ENCODE measurements around the gene WDFY4. TPM values are rescaled to one million over a fixed set of nuclear protein-coding genes. Genes with fewer than 3 reads are reported as not detected.

WDFY4 gene
- total and polyA plus RNA-seq, 2 of the 4 experiments (the other 2 are of a cell fraction), result not detected

GRCh38 chr10:48733329-48733728 lies 48.7 kb downstream of the WDFY4 start:
- no peak overlapping the region for H3K4me2 ChIP-seq (ENCODE audit: low read depth, low read length)
- DNase-seq (no peak), ATAC-seq (ENCODE audit: low read depth) (no peak)
- no peaks in the 10 kb centered on the region for H3K36me3 ChIP-seq (ENCODE audit: control insufficient read depth, insufficient read depth, low read length)
- no peaks in the 10 kb centered on the region for H3K9me1 ChIP-seq (ENCODE audit: insufficient read depth, low read length)
- POLR2A ChIA-PET (ENCODE audit: unreplicated experiment), result no interaction called here
- H2AK9ac ChIP-seq (replicated peaks; ENCODE audit: low read depth, low read length, poor library complexity), result no peak overlapping the region
- intact Hi-C loops (cut with micrococcal nuclease), result no loop called here
- no peaks in the 10 kb centered on the region for H4K20me1 ChIP-seq (ENCODE audit: insufficient read depth, low read length)
- H2BK5ac ChIP-seq (ENCODE audit: low read depth, low read length, poor library complexity, severe bottlenecking), result no peak overlapping the region
- H3K9ac ChIP-seq (ENCODE audit: low read depth, low read length), result no peak overlapping the region
- no peak overlapping the region for H3K14ac ChIP-seq (replicated peaks; ENCODE audit: low read depth, low read length)
- BruUV-seq (replicated peaks), result no TSS peak
- H2BK120ac ChIP-seq (ENCODE audit: low read depth, low read length), result no peak overlapping the region
- H4K8ac ChIP-seq (ENCODE audit: low read depth in 2 of 2, low read length in 2 of 2), result no peak overlapping the region
- H3K27me3 ChIP-seq (ENCODE audit: control insufficient read depth, insufficient read depth, low read length), result peaks cover 5% of the 10 kb centered on the region
- no peak overlapping the region for H3K56ac ChIP-seq (ENCODE audit: extremely low read depth, insufficient read depth, low read length)
- no peak overlapping the region for H3K27ac ChIP-seq (ENCODE audit: insufficient read depth, low read length)
- no peak overlapping the region for H2AK5ac ChIP-seq (ENCODE audit: low read depth, low read length)
- no peak overlapping the region for H3K4me3 ChIP-seq (ENCODE audit: insufficient read depth, low read depth, low read length)
- H2BK20ac ChIP-seq (ENCODE audit: low read depth, low read length), result no peak overlapping the region
- no peak for TF ChIP-seq BHLHE40 (IDR thresholded peaks at IDR 0.05; ENCODE audit: low read depth, low read length)
- TF ChIP-seq, protein P1, sequence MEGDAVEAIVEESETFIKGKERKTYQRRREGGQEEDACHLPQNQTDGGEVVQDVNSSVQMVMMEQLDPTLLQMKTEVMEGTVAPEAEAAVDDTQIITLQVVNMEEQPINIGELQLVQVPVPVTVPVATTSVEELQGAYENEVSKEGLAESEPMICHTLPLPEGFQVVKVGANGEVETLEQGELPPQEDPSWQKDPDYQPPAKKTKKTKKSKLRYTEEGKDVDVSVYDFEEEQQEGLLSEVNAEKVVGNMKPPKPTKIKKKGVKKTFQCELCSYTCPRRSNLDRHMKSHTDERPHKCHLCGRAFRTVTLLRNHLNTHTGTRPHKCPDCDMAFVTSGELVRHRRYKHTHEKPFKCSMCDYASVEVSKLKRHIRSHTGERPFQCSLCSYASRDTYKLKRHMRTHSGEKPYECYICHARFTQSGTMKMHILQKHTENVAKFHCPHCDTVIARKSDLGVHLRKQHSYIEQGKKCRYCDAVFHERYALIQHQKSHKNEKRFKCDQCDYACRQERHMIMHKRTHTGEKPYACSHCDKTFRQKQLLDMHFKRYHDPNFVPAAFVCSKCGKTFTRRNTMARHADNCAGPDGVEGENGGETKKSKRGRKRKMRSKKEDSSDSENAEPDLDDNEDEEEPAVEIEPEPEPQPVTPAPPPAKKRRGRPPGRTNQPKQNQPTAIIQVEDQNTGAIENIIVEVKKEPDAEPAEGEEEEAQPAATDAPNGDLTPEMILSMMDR (conservative IDR thresholded peaks at IDR 0.05; ENCODE audit: low read depth, low read length), result no peak
- CTCF ChIA-PET, result no interaction called here
- no peaks in the 10 kb centered on the region for H3K9me3 ChIP-seq (ENCODE audit: control insufficient read depth, insufficient read depth, low read length)
- no CpG with 5 or more reads among the region's 1 CpG for WGBS, 2 experiments (ENCODE audit: extremely low coverage in 2 of 2, insufficient read length in 1 of 2)
- in situ Hi-C loops (cut with MboI; ENCODE audit: low sequenced_read_pairs), result no loop called here
- H2BK15ac ChIP-seq (ENCODE audit: low read depth, low read length), result no peak overlapping the region
- dilution Hi-C loops (cut with HindIII; ENCODE audit: low sequenced_read_pairs, unreplicated experiment), result no loop called here
- no peaks in the 10 kb centered on the region for H3K79me1 ChIP-seq (ENCODE audit: low read depth in 1 of 2, low read length in 2 of 2)
- no peak overlapping the region for H2AFZ ChIP-seq (replicated peaks; ENCODE audit: low read length, poor library complexity)
- H4K91ac ChIP-seq (ENCODE audit: insufficient read depth, low read depth, low read length), result no peak overlapping the region
- H3K18ac ChIP-seq (ENCODE audit: low read depth, low read length), result no peak overlapping the region
- H3K4ac ChIP-seq (ENCODE audit: low read depth, low read length), result no peak overlapping the region
- H4K5ac ChIP-seq (ENCODE audit: low read depth, low read length), result no peak overlapping the region
- H3K4me1 ChIP-seq (ENCODE audit: control insufficient read depth, insufficient read depth, low read length), result no peaks in the 10 kb centered on the region
- no peak overlapping the region for H3K23ac ChIP-seq (ENCODE audit: low read depth, low read length)

Data from IMR-90 (cell line).